GM21723 (cell line): Measurements from ENCODE around the gene GABRG3.

ENCODE experiments used
- ATAC-seq: cut with Tn5 transposase; IDR thresholded peaks from one replicate; pipeline ENCODE4 v1.9.1; 2021; ENCODE audit warnings: mild to moderate bottlenecking, moderate library complexity; ENCODE audit not compliant: unreplicated experiment

Gene GABRG3

DNA sequence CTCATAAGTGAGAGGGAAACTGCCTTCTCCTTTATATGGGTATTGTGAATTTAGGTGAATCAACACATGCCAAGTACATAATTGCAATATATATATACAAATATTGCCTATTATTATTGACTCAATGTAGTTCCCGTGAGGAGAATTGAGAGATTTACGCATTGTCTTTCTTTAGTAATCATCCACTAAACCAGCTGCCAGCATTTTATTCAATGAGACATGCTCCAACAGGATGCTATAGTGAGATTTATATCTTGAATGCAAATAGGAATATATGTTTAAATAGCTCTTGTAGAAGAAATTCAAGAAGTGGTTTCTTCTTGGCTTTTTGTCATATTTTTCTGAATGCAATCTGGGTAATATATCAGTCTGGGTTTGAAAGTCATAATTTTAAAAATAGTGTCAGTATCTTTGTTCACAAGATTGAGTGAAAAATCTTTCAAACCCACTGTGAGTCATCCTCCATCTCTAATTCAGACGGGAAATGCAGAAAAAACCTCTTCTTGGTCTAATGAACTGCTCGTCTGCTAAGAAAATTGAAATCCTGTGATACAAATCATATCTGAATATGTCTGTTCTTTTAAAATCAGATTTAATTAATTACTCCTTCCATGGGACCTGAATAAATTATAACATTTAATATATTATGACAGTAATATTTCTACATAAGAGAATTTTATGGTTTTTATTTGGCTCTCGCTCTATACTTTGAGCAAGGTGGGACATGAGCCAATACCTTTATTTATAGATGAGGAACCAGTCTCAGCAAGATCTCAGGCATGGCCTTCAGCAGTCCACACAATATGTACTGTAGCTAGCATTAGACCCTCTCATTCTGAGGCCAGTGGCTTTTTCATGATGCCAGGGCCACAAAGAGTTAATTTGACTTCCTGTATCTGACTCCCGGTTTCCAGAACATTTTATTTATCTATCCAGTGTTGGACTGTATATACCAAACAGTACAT is 516.0 kb downstream of the GABRG3 start:
- no peak for ATAC-seq

DNA sequence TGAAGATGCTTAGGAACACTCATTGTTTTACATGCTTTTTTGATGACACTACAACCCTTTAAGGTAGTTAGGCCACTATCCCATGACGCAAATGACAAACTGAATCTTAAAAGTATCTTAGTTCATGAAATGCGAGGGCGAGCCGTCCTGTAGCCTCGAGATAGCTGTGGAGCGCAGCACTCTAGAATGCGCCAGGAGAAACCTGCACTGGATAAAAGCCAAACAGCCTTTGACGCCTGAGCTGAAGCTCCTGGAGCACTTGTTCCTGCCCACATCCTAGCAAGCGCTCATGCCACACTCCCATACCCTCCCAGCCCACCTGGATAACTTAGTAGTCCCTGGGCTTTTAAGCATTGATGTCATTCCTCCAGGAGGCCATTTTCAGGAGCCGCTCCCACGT is 516.9 kb downstream of the GABRG3 start:
- no peak for ATAC-seq

- no peak for ATAC-seq
These were observed 520.0 kb downstream of the GABRG3 start for GRCh38 chr15:27490867-27491595.

DNA sequence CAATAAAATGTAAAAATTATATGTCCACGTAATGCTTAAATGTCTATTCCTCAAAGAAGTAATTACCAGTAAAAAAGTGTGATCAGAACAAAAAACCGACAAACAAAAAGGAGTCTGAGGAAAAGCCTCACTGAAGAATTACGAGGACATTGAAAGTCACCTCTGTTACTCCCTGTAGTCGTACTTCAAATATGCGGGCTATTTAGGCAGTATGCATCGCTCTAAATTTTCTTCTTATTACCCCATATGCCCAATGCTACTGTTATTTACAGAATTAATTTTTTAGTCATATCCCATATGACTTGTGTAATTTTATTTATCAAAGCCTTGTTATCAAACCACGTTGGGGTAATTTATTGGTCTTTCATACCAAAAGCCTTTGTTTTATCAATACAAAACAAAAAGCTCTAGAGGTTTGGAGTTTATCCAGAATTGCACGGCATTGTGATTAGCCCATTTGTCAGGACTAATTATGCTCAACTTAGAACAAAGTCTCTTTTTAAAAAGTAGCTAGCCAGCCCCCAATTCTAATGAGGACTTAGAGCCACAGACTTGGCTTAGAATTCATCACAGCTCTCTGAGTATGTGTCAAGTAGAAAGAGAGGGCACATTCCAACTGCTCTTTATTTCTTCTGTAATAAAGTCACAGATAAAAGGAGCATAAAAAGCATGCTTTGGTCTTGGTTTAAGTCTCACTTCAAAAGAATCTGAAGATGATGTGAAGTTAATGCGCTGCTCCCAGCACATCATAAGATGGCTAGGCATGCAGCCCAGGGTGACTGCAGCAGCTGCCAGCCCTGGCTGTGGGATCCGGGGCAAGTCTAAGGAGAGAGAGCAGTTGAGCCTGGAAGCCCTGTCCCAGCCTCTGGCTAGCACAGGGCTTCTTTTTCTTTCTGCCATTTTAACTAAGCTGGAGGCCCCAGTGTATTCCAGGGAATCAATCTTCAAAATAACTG is 521.0 kb downstream of the GABRG3 start:
- ATAC-seq, result no peak

DNA sequence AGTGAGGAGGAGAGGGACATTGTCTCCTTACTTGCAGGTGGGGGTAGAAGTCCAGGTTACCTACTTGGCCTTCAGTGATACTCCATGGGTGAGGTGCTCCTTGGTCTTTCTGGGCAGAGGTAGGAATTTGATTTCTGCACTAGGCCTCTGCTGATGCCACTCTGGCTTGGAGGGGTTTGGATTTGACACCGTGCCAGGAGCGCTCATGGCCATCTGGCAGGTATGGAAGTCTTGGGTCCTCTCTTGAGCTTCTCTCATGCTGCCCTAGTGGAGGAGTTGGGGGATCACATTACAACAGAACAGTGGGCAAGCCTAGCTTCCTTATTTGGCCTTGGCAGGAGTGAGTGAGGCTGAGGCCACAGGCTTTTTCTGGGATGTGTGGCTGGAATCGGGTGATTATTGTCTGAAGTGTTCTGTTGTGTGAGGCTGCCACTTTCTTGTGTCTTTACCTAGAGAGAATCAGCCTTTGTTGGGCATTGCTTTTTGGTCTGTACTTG is 525.0 kb downstream of the GABRG3 start:
- ATAC-seq, result no peak

DNA sequence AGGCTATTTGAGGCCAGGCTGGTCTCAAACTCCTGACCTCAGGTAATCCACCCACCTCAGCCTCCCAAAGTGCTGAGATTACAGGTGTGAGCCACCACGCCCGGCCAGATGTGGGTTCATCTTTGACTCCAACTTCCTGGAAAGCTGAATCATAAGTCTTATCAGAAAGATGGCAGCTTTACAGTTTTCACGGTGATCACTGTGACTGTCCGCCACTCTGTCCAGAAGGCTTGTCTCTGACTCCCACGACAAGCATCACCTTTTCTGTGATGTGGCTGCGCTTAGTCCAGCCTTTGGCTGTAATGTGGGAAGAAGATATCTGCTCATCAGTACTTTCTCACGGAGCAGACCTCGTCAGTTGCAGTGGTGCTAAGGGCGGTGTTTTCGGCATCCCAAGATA is 527.7 kb downstream of the GABRG3 start:
- no peak for ATAC-seq

DNA sequence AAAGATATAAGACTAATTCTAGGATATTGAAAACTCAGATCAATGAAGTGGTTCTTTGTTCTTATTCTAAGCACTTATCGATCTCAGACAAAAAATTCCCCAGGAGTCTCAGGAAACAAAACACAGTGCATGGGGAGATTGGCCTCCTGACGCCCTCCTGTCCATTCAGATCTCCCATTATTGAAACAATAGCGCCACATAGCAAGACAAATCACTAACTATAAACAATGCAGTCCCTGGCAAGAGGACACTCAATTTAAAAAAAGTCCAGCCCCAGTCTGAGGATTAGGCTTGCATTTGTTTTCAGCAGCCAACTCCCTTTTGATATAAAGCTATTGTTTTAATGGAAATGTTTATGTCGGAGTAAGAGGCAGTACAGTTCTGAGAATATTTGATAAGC is 528.2 kb downstream of the GABRG3 start:
- ATAC-seq, result no peak

GRCh38 chr15:27499719-27500118 is 528.7 kb downstream of the GABRG3 start:
- ATAC-seq, result no peak

DNA sequence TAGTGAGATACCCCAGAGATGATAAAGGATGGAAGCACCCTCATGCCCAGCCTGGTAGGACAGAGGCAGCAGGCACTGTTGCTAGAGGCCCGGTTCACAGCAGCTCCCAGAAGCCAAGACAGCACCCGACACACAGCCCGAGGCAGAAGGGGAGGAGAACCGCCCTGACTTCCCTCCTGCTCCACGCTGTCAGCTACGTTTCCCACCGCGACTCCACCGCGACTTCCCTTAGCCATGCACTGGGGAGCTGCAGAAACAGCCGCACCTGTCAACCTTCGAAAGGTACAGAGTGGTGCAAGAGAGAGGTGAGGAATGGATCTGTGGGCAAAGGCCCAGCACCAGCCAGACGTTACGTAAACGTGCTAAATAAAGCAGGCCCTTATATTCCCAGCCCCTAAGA is 529.2 kb downstream of the GABRG3 start:
- ATAC-seq, result no peak

GRCh38 chr15:27506752-27507151 is 535.8 kb downstream of the GABRG3 start:
- ATAC-seq, result no peak

DNA sequence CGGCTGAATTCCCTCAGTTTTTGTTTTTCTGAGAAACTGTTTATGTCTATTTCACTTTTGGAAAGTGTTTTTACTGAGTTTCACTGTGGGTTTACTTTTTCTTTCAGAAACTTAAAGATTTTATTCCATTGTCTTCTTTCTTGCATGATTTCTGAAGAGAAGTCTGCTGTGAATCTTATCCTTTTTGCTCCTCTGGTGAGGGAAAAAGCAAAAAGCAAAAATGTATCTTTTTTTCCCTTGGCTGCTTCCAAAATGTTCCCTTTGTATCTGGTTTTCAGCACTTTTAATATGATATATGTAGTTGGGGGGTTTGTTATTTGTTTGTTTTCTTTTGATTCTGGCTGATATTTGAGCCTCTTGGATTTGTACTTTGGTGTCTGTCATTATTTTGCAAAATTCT is 538.0 kb downstream of the GABRG3 start:
- ATAC-seq, result no peak

GRCh38 chr15:27512281-27513001 is 541.5 kb downstream of the GABRG3 start:
- no peak for ATAC-seq

DNA sequence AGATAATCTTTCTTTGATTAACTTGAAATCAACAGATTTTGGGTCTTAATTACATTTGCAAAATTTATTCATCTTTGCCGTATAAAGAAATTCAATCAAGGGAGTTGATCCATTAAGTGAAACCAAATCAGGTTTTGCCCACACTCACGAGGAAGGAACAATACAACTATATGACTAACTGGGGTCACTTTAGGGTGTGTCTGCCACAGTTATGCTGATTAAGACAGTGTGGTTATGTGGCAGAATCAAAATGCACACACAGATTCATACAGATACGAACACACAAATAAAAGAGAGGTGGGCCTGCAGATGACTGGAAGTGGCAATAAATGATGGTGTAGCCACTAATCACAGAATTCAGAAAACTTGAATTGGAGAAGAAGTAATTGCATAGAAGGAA is 543.5 kb downstream of the GABRG3 start:
- no peak for ATAC-seq

GRCh38 chr15:27527490-27528067 is 556.6 kb downstream of the GABRG3 start:
- no peak for ATAC-seq

- no peak for ATAC-seq
These were observed 558.4 kb downstream of the GABRG3 start for GRCh38 chr15:27529399-27529798.

- ATAC-seq, result no peak
These were observed 560.0 kb downstream of the GABRG3 start for GRCh38 chr15:27530994-27531393.

- ATAC-seq, result no peak
These were observed 561.4 kb downstream of the GABRG3 start for GRCh38 chr15:27532358-27532757.

GRCh38 chr15:27535445-27536129 is 564.6 kb downstream of the GABRG3 start:
- ATAC-seq, result no peak

- no peak for ATAC-seq
These were observed 567.3 kb downstream of the GABRG3 start for GRCh38 chr15:27538325-27538724.
